ENCODE data around the gene AUTS2. TPM values are rescaled to one million over a fixed set of nuclear protein-coding genes. Genes with fewer than 3 reads are reported as not detected.

The AUTS2 gene
- total and polyA plus RNA-seq, 2 of the 8 experiments (the other 6 are each of a cell fraction or from before 2014, with no cell fraction given): 25.9 to 101 TPM

DNA sequence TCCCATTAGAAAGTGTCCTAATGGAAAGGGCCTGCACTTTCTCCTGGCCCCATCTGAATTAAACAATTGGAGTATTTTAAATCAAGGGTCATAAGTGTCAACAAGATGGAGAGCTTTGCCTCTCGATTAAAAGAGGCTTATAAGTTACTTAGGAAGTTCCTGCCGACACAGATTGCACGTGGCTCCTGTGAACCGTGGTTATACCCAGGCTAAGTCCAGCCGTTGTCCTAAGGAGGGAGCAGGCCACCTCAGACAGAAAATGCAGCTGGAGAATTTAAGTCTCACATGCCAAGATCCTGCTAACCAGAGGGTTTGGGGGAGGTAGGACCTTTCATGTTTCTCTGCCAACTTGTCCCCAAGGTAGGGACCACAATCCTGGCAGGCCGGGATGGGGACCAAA is 907.2 kb downstream of the AUTS2 start:
- no peak for TF ChIP-seq BRCA1 (IDR thresholded peaks at IDR 0.05; ENCODE audit: low read depth, low read length)
- TF ChIP-seq CEBPB (IDR thresholded peaks at IDR 0.05; ENCODE audit: low read depth, low read length): no peak
- no peak for TF ChIP-seq SIRT6 (IDR thresholded peaks at IDR 0.05; ENCODE audit: low read length)
- WGBS, 2 experiments (ENCODE audit: extremely low coverage in 1 of 2, insufficient coverage in 1 of 2, insufficient read length in 1 of 2, insufficient replicate concordance in 2 of 2, low coverage in 1 of 2, low lambda C conversion rate in 2 of 2, missing lambda C conversion rate in 1 of 2): 93% methylated on average over 6 of the region's 6 CpGs; no CpG with 5 or more reads in 1 of the 2 experiments

More for the DNA sequence above, 907.2 kb downstream of the AUTS2 start:
- Histone ChIP-seq H3K4me3 (ENCODE audit: extremely low read depth in 1 of 4, insufficient read depth in 2 of 4, low read depth in 3 of 4, low read length in 4 of 4) (no peak overlapping the region), H2AFZ (ENCODE audit: low read length) (no peak overlapping the region), H2BK5ac (ENCODE audit: low read depth, low read length) (no peak overlapping the region), H4K91ac (replicated peaks; ENCODE audit: insufficient read length, low read length) (no peak overlapping the region), H3K4me2 (ENCODE audit: insufficient read depth in 1 of 2, low read depth in 2 of 2, low read length in 2 of 2) (no peak overlapping the region), H3K4ac (replicated peaks; ENCODE audit: insufficient read length, low read depth, low read length) (no peak overlapping the region), H2BK15ac (ENCODE audit: low read length) (no peak overlapping the region), H3K23ac (ENCODE audit: insufficient read length) (no peak overlapping the region), H3K14ac (ENCODE audit: insufficient read length) (no peak overlapping the region), H3K36me3 (ENCODE audit: control insufficient read depth in 2 of 4, insufficient read depth in 4 of 4, low read length in 3 of 4) (no peaks in the 10 kb centered on the region), H3K9ac (replicated peaks in 1 of 4; ENCODE audit: extremely low read depth in 1 of 4, low read depth in 3 of 4, low read length in 3 of 4) (no peak overlapping the region), H3K23me2 (ENCODE audit: low read depth, low read length) (no peaks in the 10 kb centered on the region), H2BK20ac (ENCODE audit: low read length) (no peak overlapping the region), H3K27me3 (replicated peaks in 1 of 4; ENCODE audit: control insufficient read depth in 3 of 4, extremely low read depth in 1 of 4, insufficient read depth in 3 of 4, low read length in 3 of 4) (no peaks in the 10 kb centered on the region), H3K79me1 (ENCODE audit: low read depth, low read length) (no peaks in the 10 kb centered on the region), H4K8ac (ENCODE audit: extremely low read depth, insufficient read depth, low read length) (no peak overlapping the region), H2AK5ac (ENCODE audit: low read depth, low read length) (no peak overlapping the region), H3K18ac (ENCODE audit: extremely low read depth, low read length) (no peak overlapping the region), H2BK120ac (replicated peaks; ENCODE audit: low read depth, low read length) (no peak overlapping the region), H3K9me3 (ENCODE audit: insufficient read depth in 2 of 2, low read depth in 1 of 2, low read length in 1 of 2) (no peaks in the 10 kb centered on the region), H4K20me1 (replicated peaks in 1 of 2; ENCODE audit: control insufficient read depth in 1 of 2, insufficient read depth in 2 of 2, low read length in 2 of 2) (no peaks in the 10 kb centered on the region), H3K56ac (replicated peaks; ENCODE audit: insufficient read length, low read depth, low read length) (no peak overlapping the region), H4K5ac (ENCODE audit: insufficient read length, low read depth, low read length) (no peak overlapping the region), H3K79me2 (ENCODE audit: control insufficient read depth in 1 of 2, insufficient read depth in 2 of 2, low read length in 2 of 2) (no peaks in the 10 kb centered on the region), H3K4me1 (replicated peaks in 1 of 4; ENCODE audit: control insufficient read depth in 3 of 4, insufficient read depth in 4 of 4, low read length in 3 of 4) (no peaks in the 10 kb centered on the region), H2BK12ac (ENCODE audit: low read depth, low read length) (no peak overlapping the region), H3K27ac (ENCODE audit: low read depth, low read length) (no peak overlapping the region)
- ChIA-PET CTCF (ENCODE audit: partially characterized antibody) (interaction anchor here (0.6 to 2.4 kb wide), 16 partner anchors 10 to 463 kb away, joined by 3 to 8 read pairs (median 4); no protein-coding TSS in a partner anchor), POLR2A (ENCODE audit: partially characterized antibody) (interaction anchor here (1.1 kb wide), 1 partner anchor 194 kb away, joined by 4 read pairs; no protein-coding TSS in a partner anchor)
- FAIRE-seq (no peak), DNase-seq (ENCODE audit: low read depth in 1 of 2, low spot score in 2 of 2) (no peak)
